M059J (cell line): Measurements from ENCODE around the gene HOXA9. TPM values are rescaled to one million over a fixed set of nuclear protein-coding genes. Genes with fewer than 3 reads are reported as not detected.

Experiments used
- DNase-seq: peaks from one replicate; pipeline ENCODE4 v3.0.0-alpha.2; 2012; ENCODE audit warnings: low read depth
- total RNA-seq: library from RNA; depleted of rRNA; stranded (reverse); fragments of >200 nt; shearing (Covaris generic); gene quantifications from 2 replicates; pipeline ENCODE4 v1.2.3, GENCODE V29; 2014; rRNA removed

Gene HOXA9
- total RNA-seq = 66.1 and 66.8 TPM in 2 replicates

GRCh38 chr7:27165089-27165995 is at the start of gene HOXA9:
HOXA9 (minus strand) TSS chr7:27165537; CDS start chr7:27165457, 80 bp downstream.
- DNase-seq = peak; percentile 93

GRCh38 chr7:27214239-27214950 is 49.1 kb upstream of the HOXA9 start:
- DNase-seq = peak; percentile 31

GRCh38 chr7:27213433-27214238 is 48.3 kb upstream of the HOXA9 start:
- no peak for DNase-seq

- no peak for DNase-seq
Observed at GRCh38 chr7:27212497-27213432, 47.4 kb upstream of the HOXA9 start.

- DNase-seq = no peak
Observed at GRCh38 chr7:27211764-27212204, 46.4 kb upstream of the HOXA9 start.

- DNase-seq = no peak
Observed at GRCh38 chr7:27211084-27211446, 45.7 kb upstream of the HOXA9 start.

- DNase-seq = peak; percentile 28
Observed at GRCh38 chr7:27210441-27211083, 45.2 kb upstream of the HOXA9 start.

- no peak for DNase-seq
Observed at GRCh38 chr7:27209933-27210440, 44.6 kb upstream of the HOXA9 start.

- DNase-seq = no peak
Observed at GRCh38 chr7:27208998-27209397, 43.7 kb upstream of the HOXA9 start.

GRCh38 chr7:27207348-27207985 is 42.1 kb upstream of the HOXA9 start:
- no peak for DNase-seq

GRCh38 chr7:27205325-27206280 is 40.3 kb upstream of the HOXA9 start:
- no peak for DNase-seq

- DNase-seq = peak; percentile 33
Observed at GRCh38 chr7:27204851-27205322, 39.5 kb upstream of the HOXA9 start.

- no peak for DNase-seq
Observed at GRCh38 chr7:27203964-27204594, 38.7 kb upstream of the HOXA9 start.

GRCh38 chr7:27203365-27203953 is 38.1 kb upstream of the HOXA9 start:
- DNase-seq = no peak

- DNase-seq = no peak
Observed at GRCh38 chr7:27202862-27203134, 37.5 kb upstream of the HOXA9 start.

GRCh38 chr7:27202018-27202861 is 36.9 kb upstream of the HOXA9 start:
- DNase-seq = no peak

GRCh38 chr7:27201580-27202017 is 36.3 kb upstream of the HOXA9 start:
- DNase-seq = no peak
